Heart left ventricle (tissue), 13 donors: ENCODE results near the gene GYPC.

Source experiments
- CTCF ChIP-seq, 12 donors: fragments of 200-600 bp; sonication (generic) in 4 of 12; IDR thresholded peaks; one replicate each; pipeline versions ENCODE4 v1.5.0 to v1.8.0; 2018 to 2022; ENCODE audit warnings: antibody characterized with exemption in 12 of 12, mild to moderate bottlenecking in 5 of 12
- POLR2A ChIP-seq, 2 donors: fragments of 450-650 bp; IDR thresholded peaks; one replicate each; pipeline ENCODE4 v1.6.1; 2017; ENCODE audit warnings: antibody characterized with exemption in 2 of 2, mild to moderate bottlenecking in 2 of 2, moderate library complexity in 2 of 2
- donor health status: ischemic (EF 13 %, LVEDD 7.1; RV severe dilation, severe dysfunction).
- donor health status: DM: no; HTN: yes; CAD: no.
- donor health status: DM: no; HTN: no; CAD: no.
- donor health status: ischemic (EF 25% LVEDD 6.9; RV normal size, moderate dysfunction).
- donor health status: ischemic (EF 25% LVEDD 5.7; RV mildly dilated, moderate dysfunction).
- donor health status: ischemic (EF 35%, LVEDD 5.7; RV mildly dilated, moderate dysfunction).
- donor health status: nonischemic (EF 11% LVEDD 7.7; RV severe dilation, severe dysfunction).
- donor health status: DM: yes; HTN: yes; CAD: no.
- donor health status: PGD.
- donor health status: ischemic (EF 29% LVEDD 5.4; RV normal size, mild dysfunction).
- donor health status: nonischemic (EF 23%, LVEDD 6.1; RV moderate dilation, normal function).

GRCh38 chr2:126707191-126707590 lies 51.2 kb downstream of the GYPC start:
- TF ChIP-seq POLR2A (IDR thresholded peaks at IDR 0.05) (no peak), CTCF (IDR thresholded peaks at IDR 0.05) (no peak)
